GM10266 (cell line): ENCODE results near the gene HILPDA.

ENCODE experiments used
- DNase-seq: peaks from one replicate; pipeline ENCODE4 v3.0.0; 2012; ENCODE audit errors: extremely low spot score
- TF ChIP-seq, protein P1 (sequence below): IDR thresholded peaks from 2 replicates; pipeline ENCODE4 v1.5.1; 2012; ENCODE audit warnings: mild to moderate bottlenecking, low read depth; ENCODE audit not compliant: control insufficient read depth, insufficient read depth; ENCODE audit errors: missing control alignments

Gene HILPDA

DNA sequence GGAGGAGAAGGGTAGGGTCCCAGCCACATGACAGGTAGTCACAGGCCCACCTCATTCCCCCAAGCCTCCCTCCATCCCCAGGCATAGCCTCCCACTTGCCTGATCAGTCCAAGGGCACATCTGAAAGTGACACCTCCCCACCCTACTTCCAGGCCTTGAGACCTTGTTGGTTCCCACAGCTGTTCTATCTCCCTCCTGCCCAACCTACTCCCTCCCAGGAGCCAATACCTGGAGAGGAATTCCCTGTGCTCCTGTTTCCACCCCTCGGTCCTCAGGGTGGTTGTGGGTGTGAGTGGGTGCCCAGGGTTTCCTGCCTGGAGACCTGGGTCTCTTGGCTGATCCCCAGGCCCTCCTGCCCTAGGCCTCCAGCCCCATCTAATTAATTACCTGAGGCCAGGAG is 34.3 kb upstream of the HILPDA start:
- DNase-seq: no peak
- TF ChIP-seq, protein P1, sequence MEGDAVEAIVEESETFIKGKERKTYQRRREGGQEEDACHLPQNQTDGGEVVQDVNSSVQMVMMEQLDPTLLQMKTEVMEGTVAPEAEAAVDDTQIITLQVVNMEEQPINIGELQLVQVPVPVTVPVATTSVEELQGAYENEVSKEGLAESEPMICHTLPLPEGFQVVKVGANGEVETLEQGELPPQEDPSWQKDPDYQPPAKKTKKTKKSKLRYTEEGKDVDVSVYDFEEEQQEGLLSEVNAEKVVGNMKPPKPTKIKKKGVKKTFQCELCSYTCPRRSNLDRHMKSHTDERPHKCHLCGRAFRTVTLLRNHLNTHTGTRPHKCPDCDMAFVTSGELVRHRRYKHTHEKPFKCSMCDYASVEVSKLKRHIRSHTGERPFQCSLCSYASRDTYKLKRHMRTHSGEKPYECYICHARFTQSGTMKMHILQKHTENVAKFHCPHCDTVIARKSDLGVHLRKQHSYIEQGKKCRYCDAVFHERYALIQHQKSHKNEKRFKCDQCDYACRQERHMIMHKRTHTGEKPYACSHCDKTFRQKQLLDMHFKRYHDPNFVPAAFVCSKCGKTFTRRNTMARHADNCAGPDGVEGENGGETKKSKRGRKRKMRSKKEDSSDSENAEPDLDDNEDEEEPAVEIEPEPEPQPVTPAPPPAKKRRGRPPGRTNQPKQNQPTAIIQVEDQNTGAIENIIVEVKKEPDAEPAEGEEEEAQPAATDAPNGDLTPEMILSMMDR: no peak

DNA sequence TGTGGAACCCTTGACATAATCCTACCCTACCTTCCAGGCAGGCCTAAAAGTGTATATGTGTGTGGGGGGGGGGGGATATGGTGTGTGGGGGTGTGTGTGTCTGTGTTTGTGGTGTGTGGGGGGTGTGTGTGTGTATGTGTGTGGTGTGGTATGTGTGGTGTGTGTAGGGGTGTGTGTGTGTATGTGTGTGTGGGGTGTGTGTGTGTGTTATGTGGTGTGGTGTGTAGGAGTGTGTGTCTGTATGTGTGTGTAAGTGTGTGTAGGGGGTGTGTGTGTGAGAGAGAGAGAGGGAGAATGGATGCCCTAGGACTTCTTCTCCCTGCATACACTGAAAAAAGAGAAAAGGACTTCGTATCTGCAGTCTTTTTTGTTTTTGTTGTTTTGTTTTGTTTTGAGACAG is 33.6 kb upstream of the HILPDA start:
- TF ChIP-seq, protein P1: no peak
- no peak for DNase-seq

DNA sequence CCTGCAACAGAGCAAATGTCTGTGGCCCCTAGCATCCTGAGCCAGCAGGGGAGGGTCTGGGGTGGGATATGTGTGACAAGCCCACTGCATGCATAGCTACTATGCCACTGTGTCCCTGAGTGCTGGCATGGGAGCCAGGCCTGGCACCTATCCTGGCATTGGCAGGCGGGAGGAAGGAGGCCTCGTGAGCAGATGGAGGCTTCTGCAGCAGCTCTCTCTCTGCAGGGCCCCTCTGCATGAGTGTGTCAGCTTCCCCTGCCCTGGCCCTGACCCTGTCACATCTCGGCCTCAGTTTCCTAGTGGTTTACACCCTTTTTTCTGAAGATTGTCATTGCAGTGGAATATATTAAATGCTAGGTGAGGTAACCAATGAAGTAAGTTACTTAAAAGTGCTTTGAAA is 32.8 kb upstream of the HILPDA start:
- no peak for DNase-seq

DNA sequence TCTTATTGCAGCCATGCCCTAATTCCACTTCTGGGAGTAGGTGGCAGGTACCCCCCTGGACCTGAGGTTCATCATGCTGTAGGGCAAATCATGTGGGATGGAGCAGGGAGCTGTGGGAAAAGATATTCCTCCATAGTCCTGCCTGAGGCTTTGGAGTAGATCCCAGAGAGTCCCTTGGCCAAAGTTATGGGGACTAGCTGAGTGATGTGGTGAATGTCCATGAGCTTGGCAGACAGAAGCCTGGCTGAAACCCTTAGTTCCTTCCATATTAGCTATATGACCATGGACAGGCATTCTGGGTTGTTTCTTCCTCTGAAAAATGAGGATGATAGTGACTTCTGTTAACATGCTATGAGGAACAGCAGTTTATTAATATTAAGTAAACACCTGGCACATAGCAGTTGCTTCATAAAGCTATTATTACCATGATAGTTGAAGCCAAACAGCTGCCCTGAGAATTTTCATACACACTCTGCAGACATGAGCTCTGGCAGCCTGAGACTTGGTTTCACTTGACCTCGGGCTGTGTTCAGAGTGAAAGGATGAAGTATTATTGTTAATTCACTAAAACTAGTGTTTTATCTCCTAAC is 30.9 kb upstream of the HILPDA start:
- no peak for DNase-seq

More for the DNA sequence above, 32.8 kb upstream of the HILPDA start:
- TF ChIP-seq, protein P1: no peak

DNA sequence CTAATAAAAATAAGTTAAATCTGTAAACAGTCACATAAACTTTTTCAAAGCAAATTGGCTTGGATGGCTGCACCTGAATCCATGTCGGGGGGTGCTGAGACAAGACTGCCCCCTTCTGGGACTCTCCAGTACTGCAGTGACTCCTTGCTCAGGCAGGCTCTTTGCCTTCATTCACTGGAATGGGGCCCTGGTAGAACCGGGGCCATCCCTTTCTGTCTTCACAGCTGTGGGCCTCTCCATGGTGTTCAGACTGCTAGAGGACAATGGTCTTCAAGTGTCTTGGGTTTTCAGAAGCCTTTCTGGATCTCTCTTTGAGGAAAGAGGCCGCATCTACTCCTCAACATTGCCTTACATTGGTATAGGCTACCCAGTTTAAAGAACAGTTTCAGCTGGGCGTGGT is 29.8 kb upstream of the HILPDA start:
- DNase-seq: peak; percentile 71
- TF ChIP-seq, protein P1: peak; percentile 90

More for the DNA sequence above, 30.9 kb upstream of the HILPDA start:
- TF ChIP-seq, protein P1: no peak

DNA sequence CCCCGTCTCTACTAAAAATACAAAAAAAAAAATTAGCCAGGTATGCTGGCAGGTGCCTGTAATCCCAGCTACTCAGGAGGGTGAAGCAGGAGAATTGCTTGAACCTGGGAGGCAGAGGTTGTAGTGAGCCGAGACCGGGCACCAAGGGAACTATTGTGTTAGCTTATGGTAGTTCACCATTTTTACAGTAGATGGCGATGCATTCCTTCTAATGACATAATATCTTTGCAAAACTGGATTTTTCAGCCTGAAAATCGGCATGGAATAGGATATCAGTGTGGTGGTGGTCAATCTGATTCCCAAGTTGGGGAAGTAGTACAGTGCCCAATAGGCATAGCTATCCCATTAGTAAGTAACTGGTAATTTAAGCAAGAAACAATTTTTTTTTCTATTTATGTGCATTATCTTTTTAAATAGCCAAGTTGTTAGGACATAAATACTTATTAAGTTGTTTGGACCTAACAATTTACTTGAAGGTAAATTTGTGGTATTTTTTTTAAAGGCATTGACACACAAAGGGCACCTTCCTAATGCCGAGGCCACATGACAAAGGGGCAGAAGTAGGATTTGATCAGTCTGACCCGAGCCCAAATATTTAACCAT is 28.3 kb upstream of the HILPDA start:
- DNase-seq: peak; percentile 40
- TF ChIP-seq, protein P1: peak; percentile 78

DNA sequence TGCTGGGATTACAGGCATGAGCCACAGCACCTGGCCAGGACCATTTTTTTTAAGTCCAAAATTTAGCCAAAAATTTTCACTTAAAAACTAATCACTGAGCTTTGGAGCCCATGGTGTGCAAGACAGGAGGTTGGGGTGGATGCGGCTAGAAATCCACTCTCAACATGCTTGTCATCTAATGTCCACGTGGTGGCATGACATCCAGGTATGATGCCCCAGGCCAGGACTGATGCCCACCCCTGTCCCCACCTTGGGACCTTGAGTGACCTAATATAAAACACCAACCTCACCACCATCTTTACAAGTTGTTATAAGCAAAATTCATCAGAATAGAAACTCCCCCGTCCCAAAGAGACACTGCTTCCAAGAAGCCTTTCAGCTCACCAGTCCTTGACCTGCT is 25.5 kb upstream of the HILPDA start:
- TF ChIP-seq, protein P1: peak; percentile 14
- DNase-seq: no peak
